Measurements from ENCODE around the gene E2F3.

Gene E2F3

DNA sequence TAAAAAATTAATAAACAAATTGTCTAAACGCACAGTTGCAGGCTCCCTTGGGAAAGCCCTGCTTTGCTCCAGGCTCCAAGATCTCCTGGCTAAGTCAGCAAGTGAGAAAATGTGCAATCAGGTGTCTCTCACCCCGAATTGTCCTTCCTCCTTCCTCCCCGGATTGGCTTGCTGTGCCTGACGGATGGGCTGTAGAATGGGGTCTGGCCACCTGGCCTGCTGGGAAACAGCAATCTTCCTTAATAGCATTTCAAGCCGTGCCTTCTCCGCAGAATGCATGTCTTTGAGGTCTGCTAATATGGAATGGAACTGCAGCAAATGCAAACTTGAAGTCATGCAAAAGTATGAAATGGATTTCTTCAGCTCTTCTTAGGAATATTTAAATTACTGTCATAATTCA, 88.9 kb downstream of the E2F3 start (continued):
- TF ChIP-seq, protein P1, sequence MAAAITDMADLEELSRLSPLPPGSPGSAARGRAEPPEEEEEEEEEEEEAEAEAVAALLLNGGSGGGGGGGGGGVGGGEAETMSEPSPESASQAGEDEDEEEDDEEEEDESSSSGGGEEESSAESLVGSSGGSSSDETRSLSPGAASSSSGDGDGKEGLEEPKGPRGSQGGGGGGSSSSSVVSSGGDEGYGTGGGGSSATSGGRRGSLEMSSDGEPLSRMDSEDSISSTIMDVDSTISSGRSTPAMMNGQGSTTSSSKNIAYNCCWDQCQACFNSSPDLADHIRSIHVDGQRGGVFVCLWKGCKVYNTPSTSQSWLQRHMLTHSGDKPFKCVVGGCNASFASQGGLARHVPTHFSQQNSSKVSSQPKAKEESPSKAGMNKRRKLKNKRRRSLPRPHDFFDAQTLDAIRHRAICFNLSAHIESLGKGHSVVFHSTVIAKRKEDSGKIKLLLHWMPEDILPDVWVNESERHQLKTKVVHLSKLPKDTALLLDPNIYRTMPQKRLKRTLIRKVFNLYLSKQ (tag by site-specific recombination; IDR thresholded peaks at IDR 0.05; ENCODE audit: borderline replicate concordance) = no peak
- TF ChIP-seq ZNF626 (tag by site-specific recombination; IDR thresholded peaks at IDR 0.05) (no peak), ZNF777 (tag by site-specific recombination; IDR thresholded peaks at IDR 0.05; ENCODE audit: borderline replicate concordance) (no peak), ZEB2 (tag by site-specific recombination; IDR thresholded peaks at IDR 0.05) (no peak), GFI1B (tag by site-specific recombination; IDR thresholded peaks at IDR 0.05) (no peak), ZNF335 (tag by site-specific recombination; conservative IDR thresholded peaks at IDR 0.05) (no peak), ZNF501 (tag by site-specific recombination; IDR thresholded peaks at IDR 0.05) (no peak), ZNF114 (tag by site-specific recombination; IDR thresholded peaks at IDR 0.05) (no peak), ZBTB8A (tag by site-specific recombination; IDR thresholded peaks at IDR 0.05) (no peak), ZNF416 (tag by site-specific recombination; IDR thresholded peaks at IDR 0.05) (no peak), ZBTB17 (tag by site-specific recombination; IDR thresholded peaks at IDR 0.05) (no peak)
- TF ChIP-seq, protein P2, sequence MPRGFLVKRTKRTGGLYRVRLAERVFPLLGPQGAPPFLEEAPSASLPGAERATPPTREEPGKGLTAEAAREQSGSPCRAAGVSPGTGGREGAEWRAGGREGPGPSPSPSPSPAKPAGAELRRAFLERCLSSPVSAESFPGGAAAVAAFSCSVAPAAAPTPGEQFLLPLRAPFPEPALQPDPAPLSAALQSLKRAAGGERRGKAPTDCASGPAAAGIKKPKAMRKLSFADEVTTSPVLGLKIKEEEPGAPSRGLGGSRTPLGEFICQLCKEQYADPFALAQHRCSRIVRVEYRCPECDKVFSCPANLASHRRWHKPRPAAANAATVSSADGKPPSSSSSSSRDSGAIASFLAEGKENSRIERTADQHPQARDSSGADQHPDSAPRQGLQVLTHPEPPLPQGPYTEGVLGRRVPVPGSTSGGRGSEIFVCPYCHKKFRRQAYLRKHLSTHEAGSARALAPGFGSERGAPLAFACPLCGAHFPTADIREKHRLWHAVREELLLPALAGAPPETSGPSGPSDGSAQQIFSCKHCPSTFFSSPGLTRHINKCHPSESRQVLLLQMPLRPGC (tag by site-specific recombination; IDR thresholded peaks at IDR 0.05) = no peak
- TF ChIP-seq, protein P3, sequence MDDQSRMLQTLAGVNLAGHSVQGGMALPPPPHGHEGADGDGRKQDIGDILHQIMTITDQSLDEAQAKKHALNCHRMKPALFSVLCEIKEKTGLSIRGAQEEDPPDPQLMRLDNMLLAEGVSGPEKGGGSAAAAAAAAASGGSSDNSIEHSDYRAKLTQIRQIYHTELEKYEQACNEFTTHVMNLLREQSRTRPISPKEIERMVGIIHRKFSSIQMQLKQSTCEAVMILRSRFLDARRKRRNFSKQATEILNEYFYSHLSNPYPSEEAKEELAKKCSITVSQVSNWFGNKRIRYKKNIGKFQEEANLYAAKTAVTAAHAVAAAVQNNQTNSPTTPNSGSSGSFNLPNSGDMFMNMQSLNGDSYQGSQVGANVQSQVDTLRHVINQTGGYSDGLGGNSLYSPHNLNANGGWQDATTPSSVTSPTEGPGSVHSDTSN (CRISPR knock-in tag; IDR thresholded peaks at IDR 0.05) = no peak
- TF ChIP-seq, protein P4, sequence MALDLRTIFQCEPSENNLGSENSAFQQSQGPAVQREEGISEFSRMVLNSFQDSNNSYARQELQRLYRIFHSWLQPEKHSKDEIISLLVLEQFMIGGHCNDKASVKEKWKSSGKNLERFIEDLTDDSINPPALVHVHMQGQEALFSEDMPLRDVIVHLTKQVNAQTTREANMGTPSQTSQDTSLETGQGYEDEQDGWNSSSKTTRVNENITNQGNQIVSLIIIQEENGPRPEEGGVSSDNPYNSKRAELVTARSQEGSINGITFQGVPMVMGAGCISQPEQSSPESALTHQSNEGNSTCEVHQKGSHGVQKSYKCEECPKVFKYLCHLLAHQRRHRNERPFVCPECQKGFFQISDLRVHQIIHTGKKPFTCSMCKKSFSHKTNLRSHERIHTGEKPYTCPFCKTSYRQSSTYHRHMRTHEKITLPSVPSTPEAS (tag by site-specific recombination; IDR thresholded peaks at IDR 0.05) = no peak
- TF ChIP-seq, protein P5, sequence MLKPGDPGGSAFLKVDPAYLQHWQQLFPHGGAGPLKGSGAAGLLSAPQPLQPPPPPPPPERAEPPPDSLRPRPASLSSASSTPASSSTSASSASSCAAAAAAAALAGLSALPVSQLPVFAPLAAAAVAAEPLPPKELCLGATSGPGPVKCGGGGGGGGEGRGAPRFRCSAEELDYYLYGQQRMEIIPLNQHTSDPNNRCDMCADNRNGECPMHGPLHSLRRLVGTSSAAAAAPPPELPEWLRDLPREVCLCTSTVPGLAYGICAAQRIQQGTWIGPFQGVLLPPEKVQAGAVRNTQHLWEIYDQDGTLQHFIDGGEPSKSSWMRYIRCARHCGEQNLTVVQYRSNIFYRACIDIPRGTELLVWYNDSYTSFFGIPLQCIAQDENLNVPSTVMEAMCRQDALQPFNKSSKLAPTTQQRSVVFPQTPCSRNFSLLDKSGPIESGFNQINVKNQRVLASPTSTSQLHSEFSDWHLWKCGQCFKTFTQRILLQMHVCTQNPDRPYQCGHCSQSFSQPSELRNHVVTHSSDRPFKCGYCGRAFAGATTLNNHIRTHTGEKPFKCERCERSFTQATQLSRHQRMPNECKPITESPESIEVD (tag by site-specific recombination; IDR thresholded peaks at IDR 0.05) = no peak

DNA sequence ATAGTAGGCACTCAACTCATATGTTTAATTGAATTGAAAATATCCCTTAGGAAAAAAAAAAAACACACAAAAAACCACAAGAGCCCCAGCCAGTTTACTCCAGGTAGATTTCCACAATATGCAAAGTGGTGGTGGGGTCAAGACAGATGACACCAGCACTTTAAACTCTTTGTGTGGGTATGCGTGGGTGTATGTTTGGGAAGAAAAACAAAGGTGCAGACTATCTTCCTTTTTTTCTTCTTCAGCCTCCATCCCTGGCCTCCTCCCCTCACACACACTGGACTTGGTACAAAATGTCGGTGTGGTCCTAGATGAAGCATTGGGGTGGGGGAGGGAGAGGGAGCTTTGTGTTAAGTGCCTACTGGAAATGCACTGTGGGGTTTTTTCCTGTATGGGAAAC, 90.4 kb downstream of the E2F3 start:
- peaks cover 27 to 63% of the 10 kb centered on the region in 2 experiments for H3K36me3 ChIP-seq (ENCODE audit: control insufficient read depth in 2 of 2, insufficient read depth in 1 of 2, low read length in 2 of 2)
- TF ChIP-seq, protein P6, sequence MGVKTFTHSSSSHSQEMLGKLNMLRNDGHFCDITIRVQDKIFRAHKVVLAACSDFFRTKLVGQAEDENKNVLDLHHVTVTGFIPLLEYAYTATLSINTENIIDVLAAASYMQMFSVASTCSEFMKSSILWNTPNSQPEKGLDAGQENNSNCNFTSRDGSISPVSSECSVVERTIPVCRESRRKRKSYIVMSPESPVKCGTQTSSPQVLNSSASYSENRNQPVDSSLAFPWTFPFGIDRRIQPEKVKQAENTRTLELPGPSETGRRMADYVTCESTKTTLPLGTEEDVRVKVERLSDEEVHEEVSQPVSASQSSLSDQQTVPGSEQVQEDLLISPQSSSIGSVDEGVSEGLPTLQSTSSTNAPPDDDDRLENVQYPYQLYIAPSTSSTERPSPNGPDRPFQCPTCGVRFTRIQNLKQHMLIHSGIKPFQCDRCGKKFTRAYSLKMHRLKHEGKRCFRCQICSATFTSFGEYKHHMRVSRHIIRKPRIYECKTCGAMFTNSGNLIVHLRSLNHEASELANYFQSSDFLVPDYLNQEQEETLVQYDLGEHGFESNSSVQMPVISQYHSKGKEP (tag by site-specific recombination; IDR thresholded peaks at IDR 0.05) = no peak
- TF ChIP-seq EGR2 (tag by site-specific recombination; IDR thresholded peaks at IDR 0.05; ENCODE audit: low read depth) (peak; percentile 59), ZFHX2 (tag by site-specific recombination; conservative IDR thresholded peaks at IDR 0.05) (peak; percentile 32; the same call in 1 of the 2 replicates)
- 0 out of 2 replicates have a peak, but pooled peaks cover 6% of the 10 kb centered on the region for H3K4me1 ChIP-seq (ENCODE audit: control insufficient read depth, insufficient read depth, low read length)
- no peak overlapping the region for H3K4me3 ChIP-seq (ENCODE audit: low read depth, low read length)
- POLR2A ChIA-PET = no interaction called here
- CTCF ChIA-PET = interaction anchor here (0.6 to 1.3 kb wide), 3 partner anchors 20 to 366 kb away, joined by 3 to 7 read pairs (median 3); no protein-coding TSS in a partner anchor
- no peak overlapping the region for H3K27ac ChIP-seq (ENCODE audit: extremely low read depth, low read depth, low read length)
- H3K9me3 ChIP-seq (ENCODE audit: control insufficient read depth, insufficient read depth, low read depth, low read length) = no peaks in the 10 kb centered on the region
